Endometrial microvascular endothelial cells (primary cell): ENCODE results near the gene ENC1. TPM values are rescaled to one million over a fixed set of nuclear protein-coding genes. Genes with fewer than 3 reads are reported as not detected.

Experiments used
- in situ Hi-C: cut with HindIII; loops from 2 replicates; pipeline ENCODE4 v1.10.0; 2017; ENCODE audit warnings: low sequenced_read_pairs, low pct_unique_long_range_greater_than_20kb; ENCODE audit errors: inconsistent ontology term
- total RNA-seq: library from RNA; depleted of rRNA; stranded (reverse); fragments of >200 nt; gene quantifications from one replicate; pipeline ENCODE4 v1.2.3, GENCODE V29; 2015; ENCODE audit errors: inconsistent ontology term

The ENC1 gene
- total RNA-seq, 1 donor from 2014 or later, result 36.7 TPM

GRCh38 chr5:74622122-74622521 is 18.4 kb downstream of the ENC1 start:
- in situ Hi-C loops, result no loop called here

DNA sequence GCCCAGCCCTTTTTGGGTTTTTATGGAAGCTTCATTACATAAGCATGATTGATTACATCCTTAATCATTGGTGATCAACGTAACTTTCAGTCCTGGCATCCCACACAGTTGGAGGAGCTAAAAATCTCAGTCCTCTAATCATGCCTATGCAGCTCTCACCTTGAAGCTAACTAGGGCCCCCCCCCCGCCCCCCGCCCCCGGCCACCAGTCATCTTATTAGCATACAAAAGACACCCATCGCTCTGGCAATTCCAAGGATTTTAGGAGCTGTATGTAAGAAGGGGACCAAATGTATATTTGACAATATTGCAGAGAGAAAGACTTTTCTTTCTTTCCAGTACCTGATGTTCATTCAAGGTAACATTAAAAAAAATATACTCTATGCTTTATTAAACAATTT is 19.0 kb downstream of the ENC1 start:
- in situ Hi-C loops, result no loop called here

- in situ Hi-C loops, result no loop called here
Observed at GRCh38 chr5:74619308-74619707, 21.2 kb downstream of the ENC1 start.

GRCh38 chr5:74618106-74618505 is 22.4 kb downstream of the ENC1 start:
- in situ Hi-C loops, result no loop called here

GRCh38 chr5:74617202-74617601 is 23.3 kb downstream of the ENC1 start:
- in situ Hi-C loops, result no loop called here

- in situ Hi-C loops, result no loop called here
Observed at GRCh38 chr5:74616236-74617146, 24.0 kb downstream of the ENC1 start.

- in situ Hi-C loops, result no loop called here
Observed at GRCh38 chr5:74613283-74613682, 27.2 kb downstream of the ENC1 start.

DNA sequence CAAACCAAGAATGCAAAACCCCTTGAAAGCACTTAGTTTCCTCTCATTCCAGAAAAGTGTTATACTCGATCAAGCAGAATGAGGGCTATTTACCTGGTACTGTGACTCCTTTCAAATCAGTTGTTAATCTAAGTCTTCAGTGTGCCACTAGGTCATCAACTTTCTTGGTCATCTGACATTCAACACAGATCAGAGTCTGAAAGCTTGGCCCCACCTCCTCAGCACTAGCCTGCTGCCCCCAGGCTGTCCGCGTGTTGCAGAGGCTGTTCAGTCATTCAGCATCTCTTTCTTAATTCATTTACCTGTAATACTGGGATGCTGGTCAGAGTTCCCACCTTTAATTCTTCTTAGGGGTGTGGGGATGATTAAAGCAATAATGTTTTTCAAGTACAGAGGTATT is 28.5 kb downstream of the ENC1 start:
- in situ Hi-C loops, result no loop called here

DNA sequence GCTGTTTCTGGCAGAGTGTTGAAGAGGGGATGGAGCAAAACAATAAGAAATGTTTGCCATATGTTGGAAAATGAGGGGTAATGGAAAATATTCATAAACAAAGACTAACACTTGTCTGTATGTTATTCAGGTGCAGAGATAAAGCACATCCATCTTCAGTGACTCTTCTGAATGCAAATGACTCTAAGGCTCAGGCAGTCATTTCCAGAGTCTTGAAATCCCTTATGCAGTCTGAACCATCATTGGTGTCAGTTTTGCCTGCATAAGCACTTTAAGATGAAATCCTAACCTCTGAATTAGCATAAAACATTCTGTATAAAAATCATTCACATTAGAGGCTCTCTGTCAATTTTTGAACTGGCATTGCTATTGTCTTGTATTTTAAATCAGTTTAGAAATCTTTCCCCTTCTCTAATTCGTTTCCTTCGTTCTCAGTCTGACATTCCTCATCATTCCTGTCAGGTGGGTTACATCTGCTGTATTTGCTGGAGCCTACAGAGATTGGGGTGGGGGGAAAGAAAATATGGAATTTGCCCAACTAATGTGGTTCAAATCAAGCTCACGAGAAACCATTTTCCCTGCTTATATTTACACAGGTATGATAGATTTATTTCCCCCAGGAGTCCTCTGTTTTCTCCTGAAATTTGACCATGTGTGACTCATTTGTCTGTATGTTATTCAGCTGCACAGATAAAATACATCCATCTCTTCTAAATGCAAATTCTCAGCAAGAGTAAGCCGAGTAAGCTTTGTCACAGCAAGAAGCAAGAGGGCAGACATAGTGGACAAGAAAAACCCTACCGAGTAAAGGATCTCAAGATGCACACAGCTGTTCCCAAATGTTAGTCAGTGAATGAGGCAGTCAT is 31.6 kb downstream of the ENC1 start:
- in situ Hi-C loops, result no loop called here

- in situ Hi-C loops, result no loop called here
Observed at GRCh38 chr5:74605759-74606158, 34.8 kb downstream of the ENC1 start.

GRCh38 chr5:74603376-74603775 is 37.2 kb downstream of the ENC1 start:
- in situ Hi-C loops, result no loop called here

GRCh38 chr5:74599148-74599547 is 41.4 kb downstream of the ENC1 start:
- in situ Hi-C loops, result loop anchor here (25.0 kb wide), 1 partner anchor 187 kb away; no protein-coding TSS in a partner anchor

DNA sequence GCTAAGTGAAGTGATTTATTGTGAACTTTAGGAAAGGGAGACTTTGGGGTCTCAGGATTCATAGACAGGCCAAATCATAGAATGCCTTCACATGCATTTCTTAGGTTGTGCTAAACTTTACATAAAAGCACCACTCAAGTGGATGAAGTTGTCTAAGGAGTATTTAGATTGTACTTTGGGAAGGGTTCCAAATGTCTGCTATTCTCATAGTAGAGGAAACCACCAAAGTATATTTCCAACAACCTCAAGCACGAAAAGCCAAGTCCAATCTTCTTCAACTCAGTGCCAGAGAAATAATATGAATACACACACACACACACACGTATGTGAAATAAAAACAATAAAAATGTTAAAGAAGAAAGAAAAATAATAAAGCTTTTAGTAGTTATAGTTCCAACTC is 41.8 kb downstream of the ENC1 start:
- in situ Hi-C loops, result loop anchor here (25.0 kb wide), 1 partner anchor 186 kb away; no protein-coding TSS in a partner anchor

DNA sequence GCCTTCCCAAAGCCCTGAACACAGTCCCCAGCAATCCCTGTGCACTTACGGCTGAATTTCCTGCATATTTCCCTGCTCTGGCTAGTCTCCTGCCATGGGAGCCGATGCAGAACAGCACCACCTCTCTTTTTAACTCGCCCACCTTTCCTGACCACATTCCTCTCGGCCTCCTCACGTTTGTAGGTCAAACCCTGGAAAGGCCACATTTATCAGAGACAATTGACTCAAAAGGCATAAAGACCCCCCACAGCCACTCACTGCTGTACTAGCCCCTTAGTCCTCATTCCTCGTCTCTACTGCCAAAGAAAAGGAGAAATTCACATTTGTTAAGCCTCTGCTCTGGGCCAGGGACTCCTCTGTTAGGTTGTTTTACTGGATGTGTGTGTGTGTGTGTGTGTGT is 43.6 kb downstream of the ENC1 start:
- in situ Hi-C loops, result loop anchor here (25.0 kb wide), 1 partner anchor 185 kb away; no protein-coding TSS in a partner anchor

- in situ Hi-C loops, result loop anchor here (25.0 kb wide), 1 partner anchor 183 kb away; no protein-coding TSS in a partner anchor
Observed at GRCh38 chr5:74595143-74595925, 45.2 kb downstream of the ENC1 start.

DNA sequence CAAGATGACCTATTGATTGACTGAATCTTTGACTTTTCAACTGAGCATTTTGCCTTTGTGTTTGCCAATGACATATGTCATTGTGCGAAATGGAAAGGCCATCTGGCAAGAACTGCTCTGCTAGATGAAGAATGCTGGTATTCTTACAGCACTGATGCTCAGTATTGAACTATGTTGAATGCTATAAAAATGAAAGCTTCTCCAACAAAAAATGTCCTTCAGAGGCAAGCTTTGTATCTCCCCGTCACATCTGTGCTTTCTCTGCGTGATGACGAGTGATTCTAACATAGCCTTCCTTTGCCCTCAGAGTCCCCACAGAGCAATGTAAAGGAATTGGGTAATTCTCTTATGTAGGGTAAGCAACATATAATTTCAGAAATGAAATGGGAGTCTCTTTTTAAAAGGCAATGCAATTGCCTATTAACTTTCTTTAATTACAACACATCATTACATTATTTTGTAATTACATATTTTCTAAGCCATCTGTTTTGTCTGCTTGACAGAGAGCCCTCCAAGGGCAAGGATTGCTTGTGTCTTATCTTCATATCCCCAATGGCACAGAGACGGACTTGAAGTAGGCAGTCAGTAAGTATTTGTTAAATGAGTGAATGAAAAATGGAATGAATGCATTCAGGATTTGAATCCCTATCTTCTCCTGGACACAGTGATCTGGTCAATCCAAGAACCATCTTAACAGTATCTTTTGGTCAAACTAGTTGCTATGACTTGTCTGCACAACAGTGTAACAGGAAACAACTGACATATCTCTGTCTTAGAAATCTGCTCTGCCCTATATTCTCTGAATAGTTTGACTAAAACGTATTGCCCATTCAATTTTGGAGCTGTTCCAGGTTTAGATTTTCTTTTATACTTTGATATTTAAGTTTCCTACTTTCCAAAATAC is 46.1 kb downstream of the ENC1 start:
- in situ Hi-C loops, result loop anchor here (25.0 kb wide), 1 partner anchor 182 kb away; no protein-coding TSS in a partner anchor

GRCh38 chr5:74589204-74590056 is 51.1 kb downstream of the ENC1 start:
- in situ Hi-C loops, result loop anchor here (25.0 kb wide), 1 partner anchor 177 kb away; no protein-coding TSS in a partner anchor
